ENCODE results near the gene TPBGL. TPM values are rescaled to one million over a fixed set of nuclear protein-coding genes. Genes with fewer than 3 reads are reported as not detected.

Gene TPBGL
- total RNA-seq, 1 donor from 2014 or later: 0.31 TPM

GRCh38 chr11:75204685-75205563 is 35.6 kb upstream of the TPBGL start:
- intact Hi-C loops (cut with DNase I): loop anchor here (5.0 kb wide), 1 partner anchor 63 kb away; no protein-coding TSS in a partner anchor
- DNase-seq (ENCODE audit: low spot score): peak; percentile 93
- ATAC-seq: peak; percentile 96

GRCh38 chr11:75205564-75206020 is 35.0 kb upstream of the TPBGL start:
- intact Hi-C loops (cut with DNase I): loop anchor here (5.0 kb wide), 1 partner anchor 63 kb away; no protein-coding TSS in a partner anchor
- no peak for DNase-seq (ENCODE audit: low spot score)
- no peak for ATAC-seq

GRCh38 chr11:75208446-75208845 is 32.1 kb upstream of the TPBGL start:
- ATAC-seq (no peak), DNase-seq (ENCODE audit: low spot score) (no peak)
- intact Hi-C loops (cut with DNase I): loop anchor here (5.0 kb wide), 1 partner anchor 66 kb away; no protein-coding TSS in a partner anchor

GRCh38 chr11:75212411-75212810 is 28.2 kb upstream of the TPBGL start:
- DNase-seq (ENCODE audit: low spot score) (no peak), ATAC-seq (no peak)
- intact Hi-C loops (cut with DNase I): no loop called here

- intact Hi-C loops (cut with DNase I): no loop called here
- DNase-seq (ENCODE audit: low spot score) (peak; percentile 86), ATAC-seq (peak; percentile 64)
Observed at GRCh38 chr11:75214411-75214821, 26.2 kb upstream of the TPBGL start.

- intact Hi-C loops (cut with DNase I): no loop called here
- ATAC-seq: no peak
- DNase-seq (ENCODE audit: low spot score): no peak
Observed at GRCh38 chr11:75214843-75215242, 25.7 kb upstream of the TPBGL start.

GRCh38 chr11:75219869-75220268 is 20.7 kb upstream of the TPBGL start:
- no peak for DNase-seq (ENCODE audit: low spot score)
- intact Hi-C loops (cut with DNase I): no loop called here
- no peak for ATAC-seq

GRCh38 chr11:75223954-75224643 is 16.5 kb upstream of the TPBGL start:
- no peak for ATAC-seq
- DNase-seq (ENCODE audit: low spot score): no peak

GRCh38 chr11:75225794-75226193 is 14.8 kb upstream of the TPBGL start:
- ATAC-seq: no peak
- DNase-seq (ENCODE audit: low spot score): no peak
- intact Hi-C loops (cut with DNase I): no loop called here

More at GRCh38 chr11:75223954-75224643, 16.5 kb upstream of the TPBGL start:
- intact Hi-C loops (cut with DNase I): no loop called here

- intact Hi-C loops (cut with DNase I): no loop called here
- no peak for ATAC-seq
- DNase-seq (ENCODE audit: low spot score): no peak
Observed at GRCh38 chr11:75229466-75229865, 11.1 kb upstream of the TPBGL start.

- ATAC-seq (no peak), DNase-seq (ENCODE audit: low spot score) (no peak)
- intact Hi-C loops (cut with DNase I): no loop called here
Observed at GRCh38 chr11:75230621-75231020, 10.0 kb upstream of the TPBGL start.

GRCh38 chr11:75233754-75234172 is 6.8 kb upstream of the TPBGL start:
- ATAC-seq: peak; percentile 38
- no peak for DNase-seq (ENCODE audit: low spot score)
- intact Hi-C loops (cut with DNase I): no loop called here

GRCh38 chr11:75236062-75236461 is 4.5 kb upstream of the TPBGL start:
- no peak for DNase-seq (ENCODE audit: low spot score)
- no peak for ATAC-seq
- intact Hi-C loops (cut with DNase I): no loop called here

- no peak for ATAC-seq
- no peak for DNase-seq (ENCODE audit: low spot score)
- intact Hi-C loops (cut with DNase I): no loop called here
Observed at GRCh38 chr11:75237050-75237449, 3.5 kb upstream of the TPBGL start.

- intact Hi-C loops (cut with DNase I): no loop called here
- DNase-seq (ENCODE audit: low spot score): peak; percentile 31
Observed at GRCh38 chr11:75238595-75239440, 1.8 kb upstream of the TPBGL start.

GRCh38 chr11:75239531-75240290 is 863 bp upstream of the TPBGL start:
- no peak for ATAC-seq
- DNase-seq (ENCODE audit: low spot score): peak; percentile 45
- intact Hi-C loops (cut with DNase I): loop anchor here (10.0 kb wide), 3 partner anchors 95 to 305 kb away; no protein-coding TSS in a partner anchor

More at GRCh38 chr11:75238595-75239440, 1.8 kb upstream of the TPBGL start:
- no peak for ATAC-seq

- DNase-seq (ENCODE audit: low spot score): peak; percentile 90
- peak; percentile 78 for ATAC-seq
- intact Hi-C loops (cut with DNase I): loop anchor here (10.0 kb wide), 3 partner anchors 96 to 306 kb away; no protein-coding TSS in a partner anchor
Observed at GRCh38 chr11:75241036-75241905, 697 bp downstream of the TPBGL start.

Data from sciatic nerve (tissue), 2 donors.